NCI-H128 (cell line): Measurements from ENCODE around the gene C10orf71.

Experiments used
- DNase-seq: peaks from one replicate; lab custom pipeline; 2025; ENCODE audit not compliant: unreplicated experiment; lab: John Stamatoyannopoulos, UW

Gene C10orf71

GRCh38 chr10:49311555-49312236, 12.7 kb downstream of the C10orf71 start:
- no peak for DNase-seq

DNA sequence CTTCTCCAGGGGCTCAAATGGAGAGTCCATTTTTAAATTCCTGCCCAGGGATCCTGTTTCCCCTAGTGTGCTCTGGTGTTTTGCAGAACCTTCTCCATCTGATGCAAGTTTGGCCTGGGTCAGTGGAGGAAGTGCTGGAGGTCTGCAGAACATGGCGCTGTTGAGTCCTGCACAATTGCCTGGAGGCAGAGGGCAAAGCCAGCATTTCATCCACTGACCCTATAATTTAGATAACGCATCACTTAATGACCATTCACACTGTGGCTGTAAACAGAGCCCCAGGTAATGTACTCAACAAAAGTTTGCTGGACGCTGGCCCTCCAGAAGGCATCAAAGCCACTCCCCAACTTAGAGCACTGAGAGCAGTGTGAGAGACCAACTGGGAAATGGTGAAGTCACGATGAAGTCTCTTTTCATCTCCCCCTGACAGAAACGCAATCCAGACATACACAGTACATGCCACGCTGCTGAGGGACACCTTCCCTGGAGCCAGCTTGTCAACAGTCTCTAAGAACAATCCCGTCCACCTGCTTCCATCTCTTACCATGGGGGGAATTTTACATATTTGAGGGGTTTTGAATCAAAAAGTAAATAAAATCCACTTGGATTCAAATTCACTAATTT, 13.4 kb downstream of the C10orf71 start:
- DNase-seq = no peak

DNA sequence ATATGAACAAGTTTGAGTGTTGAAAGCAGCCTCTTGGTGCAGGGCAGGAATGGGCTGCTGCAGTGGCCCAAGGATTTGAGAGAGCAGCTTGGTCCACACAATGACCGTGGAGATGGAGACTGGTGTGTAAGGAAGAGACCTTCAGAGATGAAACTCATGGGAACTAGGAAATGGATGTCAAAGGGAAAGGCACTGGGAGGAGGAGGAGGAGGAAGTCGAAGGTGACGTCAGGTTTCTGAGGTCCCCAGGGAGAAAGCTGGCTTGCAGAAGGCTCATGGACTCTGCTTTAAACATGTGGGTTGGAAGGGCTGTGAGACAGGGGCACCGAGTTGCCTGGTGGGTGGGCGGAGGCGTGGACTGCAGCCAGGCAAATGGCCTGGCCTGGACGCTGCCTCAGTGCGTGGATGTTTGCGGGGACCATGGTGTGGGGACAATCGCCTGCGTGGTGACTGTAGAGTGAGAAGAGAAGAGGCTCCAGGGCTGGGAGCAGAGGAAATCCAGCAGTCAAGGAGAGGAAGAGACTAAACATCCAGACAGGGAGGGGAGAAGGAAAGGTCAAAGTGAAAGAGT, 14.6 kb downstream of the C10orf71 start:
- DNase-seq = no peak

DNA sequence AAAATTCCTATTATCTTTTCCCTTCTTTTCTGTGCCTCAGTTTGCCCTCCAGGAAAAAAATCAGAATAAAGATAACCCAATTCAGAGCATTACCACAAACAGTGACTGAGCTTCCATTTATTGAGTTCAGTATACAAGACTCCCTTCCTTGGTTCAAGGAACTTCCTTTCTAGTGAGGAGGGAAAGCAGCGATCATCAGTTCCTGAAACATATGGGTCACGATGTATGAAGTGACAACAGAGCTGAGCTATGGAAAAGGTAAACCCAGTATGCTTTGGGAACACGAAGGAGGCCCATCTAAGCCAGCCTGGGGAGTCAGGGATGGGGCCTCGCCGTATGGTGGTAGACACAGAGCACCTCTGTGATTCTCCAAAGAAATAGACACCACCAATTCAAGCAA, 15.8 kb downstream of the C10orf71 start:
- DNase-seq = no peak

- DNase-seq = no peak
Observed at GRCh38 chr10:49318028-49318427, 19.1 kb downstream of the C10orf71 start.

GRCh38 chr10:49318755-49319154, 19.8 kb downstream of the C10orf71 start:
- DNase-seq = no peak

DNA sequence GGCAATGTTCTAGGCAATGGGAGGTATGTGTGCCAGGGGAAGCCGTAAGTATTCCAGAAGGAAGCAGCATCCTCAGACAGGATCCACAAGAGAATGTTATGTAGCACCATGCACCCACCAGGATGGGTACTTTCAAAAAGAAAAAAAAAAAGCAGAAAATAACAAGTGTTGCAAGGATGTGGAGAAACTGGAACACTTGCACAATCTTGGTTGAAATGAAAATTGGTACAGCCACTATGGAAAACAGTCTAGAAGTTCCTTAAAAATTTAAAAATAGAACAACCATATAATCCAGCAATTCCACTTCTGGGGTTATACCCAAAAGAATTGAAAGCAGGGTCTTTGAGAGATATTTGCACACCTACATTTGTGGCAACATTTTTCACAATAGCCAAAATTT, 20.2 kb downstream of the C10orf71 start:
- DNase-seq = no peak

GRCh38 chr10:49320191-49320590, 21.2 kb downstream of the C10orf71 start:
- DNase-seq = no peak

GRCh38 chr10:49321021-49321420, 22.1 kb downstream of the C10orf71 start:
- no peak for DNase-seq

GRCh38 chr10:49322371-49323170, 23.6 kb downstream of the C10orf71 start:
- no peak for DNase-seq

- no peak for DNase-seq
Observed at GRCh38 chr10:49323171-49323895, 24.4 kb downstream of the C10orf71 start.

DNA sequence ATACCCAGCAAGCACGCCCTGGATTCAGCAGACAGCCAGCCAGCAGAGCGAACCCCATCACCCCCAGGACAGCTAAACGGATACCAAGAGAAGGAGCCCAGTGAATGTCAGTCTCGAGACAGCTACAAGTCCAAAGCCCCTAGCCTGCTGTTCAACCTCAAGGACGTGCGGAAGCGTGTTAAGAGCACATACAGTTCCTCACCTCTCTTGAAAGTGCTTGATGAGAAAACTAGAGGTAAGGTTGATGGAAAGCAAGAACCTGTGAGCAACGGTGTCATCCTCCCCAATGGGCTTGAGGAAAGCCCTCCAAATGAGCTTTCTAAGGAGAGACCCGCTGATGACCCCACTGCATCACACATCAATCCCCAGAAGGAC, 24.9 kb downstream of the C10orf71 start:
- no peak for DNase-seq

GRCh38 chr10:49324711-49325110, 25.7 kb downstream of the C10orf71 start:
- DNase-seq = no peak

DNA sequence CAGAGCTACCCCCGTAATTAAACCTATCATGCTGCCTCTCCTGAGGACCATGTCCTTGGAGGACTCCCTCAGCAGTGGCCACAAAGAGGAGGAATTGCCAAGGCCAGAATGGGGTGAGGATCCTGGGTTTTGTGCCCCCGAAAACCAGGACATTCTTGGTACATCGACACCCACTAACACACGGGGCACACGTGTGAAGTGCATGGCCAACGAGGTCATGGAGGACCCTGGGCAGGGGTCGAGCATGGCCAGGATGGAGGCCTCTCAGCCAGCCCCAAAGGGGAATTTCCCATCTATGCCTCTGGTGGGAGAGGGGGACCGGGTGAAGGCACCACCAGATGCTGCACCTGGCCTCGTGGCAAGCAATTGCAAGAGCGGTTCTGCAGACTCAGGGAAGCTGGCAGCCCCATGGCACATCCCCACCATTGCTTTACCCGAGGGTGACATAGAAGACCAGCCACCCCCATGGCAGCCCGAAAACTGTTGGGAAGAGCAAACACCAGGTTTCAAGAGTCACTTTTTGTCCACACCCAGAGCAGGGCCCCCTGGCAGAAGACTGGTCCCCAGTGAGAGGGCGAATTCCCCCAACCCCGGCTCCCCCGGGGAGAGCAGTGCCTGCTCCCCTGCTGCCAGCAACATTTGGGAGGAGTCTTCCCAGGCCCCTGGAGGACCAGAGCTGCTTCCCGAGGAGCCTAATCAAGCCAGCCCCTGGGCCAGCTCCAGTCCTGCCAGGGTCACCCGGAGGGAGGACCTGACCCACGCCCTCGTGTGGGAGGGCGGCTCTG, 26.4 kb downstream of the C10orf71 start:
- DNase-seq = no peak

DNA sequence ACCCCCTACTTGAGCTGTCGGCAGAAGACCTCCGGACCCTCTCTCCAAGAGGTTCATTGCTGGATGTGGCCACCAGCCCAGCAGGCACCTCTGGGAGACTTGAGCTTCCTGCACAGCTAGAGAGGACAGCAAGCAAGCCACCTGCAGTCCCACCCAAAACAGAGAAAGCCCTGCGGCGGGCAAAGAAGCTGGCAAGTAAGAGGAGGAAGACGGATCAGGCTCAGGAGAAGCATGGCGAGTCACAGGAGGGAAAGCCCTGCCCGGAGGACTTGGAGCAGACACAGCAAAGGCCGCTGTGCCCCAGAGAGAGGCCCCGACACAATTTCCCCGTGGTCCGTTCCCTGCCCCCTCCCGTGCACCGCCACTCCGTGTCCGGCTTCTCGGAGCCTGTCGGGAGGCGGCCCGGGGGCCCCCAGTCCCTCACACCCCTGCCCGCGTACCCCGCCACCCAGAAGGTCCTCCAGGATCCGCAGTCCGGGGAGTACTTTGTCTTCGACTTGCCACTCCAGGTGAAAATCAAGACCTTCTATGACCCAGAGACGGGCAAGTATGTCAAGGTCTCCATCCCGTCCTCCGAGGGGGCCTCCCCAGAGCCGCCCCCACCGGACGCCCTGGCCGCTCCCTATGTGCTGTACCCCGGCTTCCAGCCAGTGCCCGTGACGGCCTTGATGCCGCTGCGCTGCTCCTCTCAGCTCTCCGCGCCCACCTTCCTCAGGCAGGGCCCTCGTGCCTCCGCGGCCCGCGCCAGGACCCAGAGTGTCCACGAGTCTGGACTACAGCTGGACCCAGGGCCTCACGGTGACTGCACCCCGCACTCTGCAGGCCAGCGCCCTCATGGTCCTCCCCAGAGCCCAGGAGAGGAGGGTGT, 27.2 kb downstream of the C10orf71 start:
- no peak for DNase-seq

DNA sequence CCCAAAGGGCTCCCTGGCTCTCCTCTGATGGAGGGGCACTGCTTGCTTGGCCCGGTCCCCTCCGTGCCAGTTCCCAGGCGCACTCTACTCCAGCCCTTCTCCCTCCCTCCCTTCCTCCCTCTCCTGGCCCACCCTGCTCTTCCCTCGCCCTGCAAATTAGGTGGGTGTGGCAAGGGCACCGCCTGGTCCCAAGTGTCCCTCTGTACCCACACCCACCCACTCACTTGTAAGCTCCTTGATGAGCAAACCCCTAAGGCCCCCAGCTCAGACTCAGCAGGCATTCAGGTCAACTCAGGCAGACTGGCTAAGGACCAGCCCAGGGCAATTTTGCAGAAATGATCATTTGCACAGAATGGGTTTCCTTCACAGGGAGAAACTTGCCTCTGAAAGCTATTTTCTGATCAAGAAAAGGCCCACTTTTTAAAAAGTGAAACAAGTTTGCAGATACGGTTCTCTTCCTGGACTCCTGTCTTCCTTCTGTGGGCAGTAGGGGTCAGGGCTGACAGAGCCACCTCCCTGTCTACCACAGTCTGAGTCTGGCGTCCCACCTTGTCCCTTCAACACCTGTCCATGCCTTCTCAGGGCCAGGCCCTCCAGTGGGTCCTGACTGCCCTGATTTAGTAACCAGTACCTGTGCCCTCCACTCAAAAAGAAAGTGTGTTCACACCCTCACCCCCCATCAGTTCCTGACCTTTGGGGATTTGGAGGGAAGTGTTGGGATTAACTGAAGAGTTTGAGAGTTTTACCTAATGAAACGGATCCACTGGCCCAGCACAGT, 28.3 kb downstream of the C10orf71 start:
- DNase-seq = no peak

GRCh38 chr10:49328401-49329145, 29.6 kb downstream of the C10orf71 start:
- no peak for DNase-seq

DNA sequence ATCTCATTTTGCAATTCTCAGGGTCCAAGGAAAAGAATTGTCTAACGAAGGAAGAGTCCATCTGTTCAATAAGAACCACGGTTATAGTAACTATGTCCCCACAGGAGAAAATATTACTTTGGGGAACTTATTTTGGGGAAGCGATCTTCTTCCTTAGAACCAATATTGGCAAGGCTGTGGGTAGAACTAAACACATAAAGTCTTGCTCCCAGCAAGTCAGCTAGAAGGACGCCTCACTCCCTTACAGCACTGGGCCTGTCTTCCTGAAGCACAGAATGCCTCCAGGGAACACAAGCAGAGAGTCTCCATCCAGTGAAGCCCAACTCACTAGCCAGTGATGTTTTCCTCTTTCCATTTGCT, 30.2 kb downstream of the C10orf71 start:
- DNase-seq = no peak
